Measurements from ENCODE around the gene CARD8.

The CARD8 gene

DNA sequence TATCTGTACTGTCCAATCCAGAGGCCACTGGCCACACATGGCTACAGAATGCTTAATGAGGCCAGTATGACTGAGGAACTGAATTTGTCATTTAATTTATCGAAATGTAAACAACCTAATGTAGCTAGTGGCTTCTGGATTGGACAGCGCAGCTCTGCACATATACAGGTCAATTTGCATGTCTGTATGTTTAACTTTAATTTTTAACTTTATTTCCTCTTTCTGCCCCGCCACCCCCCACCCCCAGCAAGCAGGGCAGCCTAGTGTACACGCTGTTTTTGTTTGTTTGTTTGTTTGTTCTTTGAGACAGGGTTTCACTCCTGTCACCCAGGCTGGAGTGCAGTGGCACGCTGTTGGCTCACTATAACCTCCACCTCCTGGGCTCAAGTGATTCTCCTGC is 69.7 kb downstream of the CARD8 start:
- TF ChIP-seq, protein P1, sequence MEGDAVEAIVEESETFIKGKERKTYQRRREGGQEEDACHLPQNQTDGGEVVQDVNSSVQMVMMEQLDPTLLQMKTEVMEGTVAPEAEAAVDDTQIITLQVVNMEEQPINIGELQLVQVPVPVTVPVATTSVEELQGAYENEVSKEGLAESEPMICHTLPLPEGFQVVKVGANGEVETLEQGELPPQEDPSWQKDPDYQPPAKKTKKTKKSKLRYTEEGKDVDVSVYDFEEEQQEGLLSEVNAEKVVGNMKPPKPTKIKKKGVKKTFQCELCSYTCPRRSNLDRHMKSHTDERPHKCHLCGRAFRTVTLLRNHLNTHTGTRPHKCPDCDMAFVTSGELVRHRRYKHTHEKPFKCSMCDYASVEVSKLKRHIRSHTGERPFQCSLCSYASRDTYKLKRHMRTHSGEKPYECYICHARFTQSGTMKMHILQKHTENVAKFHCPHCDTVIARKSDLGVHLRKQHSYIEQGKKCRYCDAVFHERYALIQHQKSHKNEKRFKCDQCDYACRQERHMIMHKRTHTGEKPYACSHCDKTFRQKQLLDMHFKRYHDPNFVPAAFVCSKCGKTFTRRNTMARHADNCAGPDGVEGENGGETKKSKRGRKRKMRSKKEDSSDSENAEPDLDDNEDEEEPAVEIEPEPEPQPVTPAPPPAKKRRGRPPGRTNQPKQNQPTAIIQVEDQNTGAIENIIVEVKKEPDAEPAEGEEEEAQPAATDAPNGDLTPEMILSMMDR (conservative IDR thresholded peaks at IDR 0.05; ENCODE audit: control insufficient read depth, insufficient read depth, low read depth, low read length), result no peak
- DNase-seq (ENCODE audit: low read depth), result no peak
- no peak overlapping the region for H3K4me3 ChIP-seq (ENCODE audit: control insufficient read depth, low read depth, low read length)

- H3K4me3 ChIP-seq (ENCODE audit: control insufficient read depth, low read depth, low read length), result no peak overlapping the region
- no peak for DNase-seq (ENCODE audit: low read depth)
- TF ChIP-seq, protein P1 (conservative IDR thresholded peaks at IDR 0.05; ENCODE audit: control insufficient read depth, insufficient read depth, low read depth, low read length), result no peak
These were observed 72.4 kb downstream of the CARD8 start for GRCh38 chr19:48183356-48183755.

DNA sequence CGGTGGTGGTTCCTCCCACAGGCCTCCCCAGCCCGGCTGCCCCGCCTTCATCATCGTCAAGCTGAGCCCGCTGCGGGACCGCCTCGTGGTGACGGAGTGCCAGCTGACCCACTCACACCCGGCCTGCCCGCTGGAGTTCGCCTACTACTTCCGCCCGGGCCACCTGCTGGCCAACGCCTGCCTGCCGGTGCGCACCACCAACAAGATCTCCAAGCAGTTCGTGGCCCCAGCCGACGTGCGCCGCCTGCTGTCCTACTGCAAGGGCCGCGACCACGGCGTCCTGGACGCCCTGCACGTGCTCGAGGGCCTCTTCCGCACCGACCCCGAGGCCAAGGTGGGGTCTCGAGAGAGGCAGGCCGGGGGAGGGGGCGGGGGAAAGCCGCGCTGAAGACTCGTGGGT is 73.3 kb downstream of the CARD8 start:
- no peak for DNase-seq (ENCODE audit: low read depth)
- TF ChIP-seq, protein P1 (conservative IDR thresholded peaks at IDR 0.05; ENCODE audit: control insufficient read depth, insufficient read depth, low read depth, low read length), result no peak
- no peak overlapping the region for H3K4me3 ChIP-seq (ENCODE audit: control insufficient read depth, low read depth, low read length)

- TF ChIP-seq, protein P1 (conservative IDR thresholded peaks at IDR 0.05; ENCODE audit: control insufficient read depth, insufficient read depth, low read depth, low read length), result no peak
- no peak for DNase-seq (ENCODE audit: low read depth)
- no peak overlapping the region for H3K4me3 ChIP-seq (ENCODE audit: control insufficient read depth, low read depth, low read length)
These were observed 74.2 kb downstream of the CARD8 start for GRCh38 chr19:48181505-48181904.

DNA sequence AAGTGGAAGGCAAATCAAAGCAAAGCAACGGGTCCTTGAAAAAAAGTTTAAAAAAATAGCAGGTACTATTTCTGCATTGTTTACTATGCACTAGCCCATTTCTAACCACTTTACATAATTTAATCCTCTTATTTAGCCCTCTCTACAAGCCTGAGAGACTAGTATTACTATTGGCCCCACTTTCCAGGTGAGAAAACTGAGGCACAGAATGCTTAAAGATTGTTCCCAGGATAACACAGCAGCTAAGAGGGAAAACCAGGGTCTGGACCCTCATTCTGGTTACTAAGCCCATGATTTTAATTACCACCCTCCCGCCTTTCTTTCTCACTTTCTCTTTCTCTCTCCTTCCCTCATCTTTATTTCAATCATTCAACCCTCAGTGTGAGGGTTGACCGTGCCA is 79.5 kb downstream of the CARD8 start:
- TF ChIP-seq, protein P1 (conservative IDR thresholded peaks at IDR 0.05; ENCODE audit: control insufficient read depth, insufficient read depth, low read depth, low read length), result no peak
- DNase-seq (ENCODE audit: low read depth), result no peak
- H3K4me3 ChIP-seq (ENCODE audit: control insufficient read depth, low read depth, low read length), result no peak overlapping the region

- TF ChIP-seq, protein P1 (conservative IDR thresholded peaks at IDR 0.05; ENCODE audit: control insufficient read depth, insufficient read depth, low read depth, low read length), result no peak
- H3K4me3 ChIP-seq (ENCODE audit: control insufficient read depth, low read depth, low read length), result no peak overlapping the region
- DNase-seq (ENCODE audit: low read depth), result no peak
These were observed 80.1 kb downstream of the CARD8 start for GRCh38 chr19:48175578-48175977.

DNA sequence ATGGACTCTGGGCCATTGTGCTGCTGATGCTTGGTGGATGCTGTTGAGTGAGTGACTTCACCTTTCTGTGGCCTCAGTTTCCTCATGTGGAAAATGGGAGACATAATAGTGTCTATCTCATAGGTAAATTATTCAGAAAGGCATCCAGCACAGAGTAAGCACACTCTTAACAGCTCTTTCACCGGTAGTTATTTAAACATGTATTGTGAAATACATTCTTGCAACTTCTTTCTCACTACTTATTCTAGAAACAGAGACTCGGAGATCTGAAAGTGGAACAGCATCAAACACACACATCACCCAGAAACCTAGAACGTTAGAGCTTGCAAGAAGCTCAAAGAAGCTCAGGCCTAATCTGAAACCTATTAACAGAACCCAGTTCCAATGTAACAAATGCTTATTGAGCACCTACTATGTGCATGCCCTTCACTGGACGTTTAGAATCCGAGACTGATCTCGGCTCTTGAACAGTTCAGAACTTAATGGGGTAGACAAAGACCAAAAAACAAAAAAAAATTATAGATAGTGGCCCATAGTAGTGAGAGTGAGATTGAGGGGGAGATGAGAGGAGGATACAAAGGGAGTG is 81.2 kb downstream of the CARD8 start:
- no peak overlapping the region for H3K4me3 ChIP-seq (ENCODE audit: control insufficient read depth, low read depth, low read length)
- DNase-seq (ENCODE audit: low read depth), result no peak
- TF ChIP-seq, protein P1 (conservative IDR thresholded peaks at IDR 0.05; ENCODE audit: control insufficient read depth, insufficient read depth, low read depth, low read length), result no peak
